Cardiac muscle cell (in vitro differentiated cells and primary cell): ENCODE data around the gene MCC. TPM values are rescaled to one million over a fixed set of nuclear protein-coding genes. Genes with fewer than 3 reads are reported as not detected.

ENCODE experiments used
- DNase-seq, 2 donors: peaks; one replicate each; pipeline versions ENCODE4 v3.0.0 to v3.0.0-alpha.2; 2010 to 2017; ENCODE audit warnings: low read depth in 1 of 2, low spot score in 1 of 2
- H3K27ac ChIP-seq: fragments of 200-600 bp; sonication (generic); 2 replicates; pipeline ENCODE4 v1.5.1; 2016
- H3K27me3 ChIP-seq: fragments of 200-600 bp; sonication (generic); 2 replicates; pipeline ENCODE4 v1.6.0; 2016; ENCODE audit warnings: control low read depth
- H3K36me3 ChIP-seq: fragments of 200-600 bp; sonication (generic); 2 replicates; pipeline ENCODE4 v1.5.1; 2016; ENCODE audit warnings: control low read depth
- H3K4me1 ChIP-seq: fragments of 200-600 bp; sonication (generic); 2 replicates; pipeline ENCODE4 v1.8.1; 2017; ENCODE audit warnings: low read depth, mild to moderate bottlenecking, mixed run types
- H3K4me3 ChIP-seq: fragments of 200-600 bp; sonication (generic); 2 replicates; pipeline ENCODE4 v1.5.1; 2016; ENCODE audit warnings: mild to moderate bottlenecking
- H3K9me3 ChIP-seq: fragments of 200-600 bp; sonication (generic); 2 replicates; pipeline ENCODE4 v1.5.1; 2017; ENCODE audit warnings: low read depth, mild to moderate bottlenecking, control low read depth
- polyA plus RNA-seq: library from polyadenylated mRNA; unstranded; fragments of >200 nt; fragmentation: Nextera tagmentation; extraction: Ambion mirVana; gene quantifications from 2 replicates; pipeline ENCODE4 v1.2.1, GENCODE V29; 2016
- total RNA-seq: library from RNA; depleted of rRNA; stranded (reverse); fragments of >200 nt; gene quantifications from 2 replicates; pipeline ENCODE4 v1.2.3, GENCODE V29; 2016
- TF ChIP-seq, protein P1 (sequence below): IDR thresholded peaks from 2 replicates; pipeline ENCODE4 v1.5.1; 2012; ENCODE audit warnings: low read depth, mild to moderate bottlenecking, low read length

The MCC gene
- total and polyA plus RNA-seq, 2 experiments from 2014 or later = 37.8 to 137 TPM

DNA sequence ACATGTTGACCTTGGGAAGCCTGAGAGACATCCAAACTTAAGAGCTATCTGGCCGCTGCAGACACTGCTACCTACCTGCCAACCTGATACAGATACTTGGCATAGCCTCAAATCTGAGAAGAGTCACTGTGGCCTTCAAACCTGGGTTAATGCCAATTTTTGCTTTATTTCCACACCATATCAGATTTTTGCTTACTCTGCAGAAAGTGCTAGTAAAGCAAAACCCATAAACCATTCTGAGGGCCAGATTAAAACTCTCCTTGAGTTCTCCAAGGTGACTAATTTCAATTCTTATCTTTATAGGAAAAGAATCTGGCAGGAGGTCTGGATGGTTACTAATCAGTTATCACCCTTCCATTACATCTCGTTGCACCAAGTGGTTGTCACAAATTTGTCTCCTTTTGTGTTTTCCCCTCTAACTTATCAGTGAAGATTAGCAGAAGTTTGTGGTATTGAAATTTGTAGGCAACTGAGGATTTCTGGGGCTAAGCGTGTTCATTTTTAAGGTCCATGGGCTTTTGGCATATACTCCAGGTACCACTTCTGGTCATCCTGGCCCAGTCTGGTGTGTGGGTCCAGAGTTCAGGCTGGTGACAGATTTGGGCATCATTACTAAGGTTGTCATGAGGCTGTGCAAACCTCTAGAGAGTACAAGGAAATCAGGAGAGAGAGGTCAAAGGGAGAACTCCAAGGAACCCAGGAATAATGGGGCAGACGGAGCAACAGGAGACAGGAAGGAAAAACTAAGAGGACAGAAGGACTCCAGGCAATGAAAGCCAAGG lies 231.4 kb downstream of the MCC start:
- Histone ChIP-seq H3K4me1 (peaks cover 8% of the 10 kb centered on the region), H3K27me3 (no peaks in the 10 kb centered on the region), H3K27ac (no peak overlapping the region), H3K4me3 (no peak overlapping the region), H3K36me3 (no peaks in the 10 kb centered on the region), H3K9me3 (no peaks in the 10 kb centered on the region)
- TF ChIP-seq, protein P1, sequence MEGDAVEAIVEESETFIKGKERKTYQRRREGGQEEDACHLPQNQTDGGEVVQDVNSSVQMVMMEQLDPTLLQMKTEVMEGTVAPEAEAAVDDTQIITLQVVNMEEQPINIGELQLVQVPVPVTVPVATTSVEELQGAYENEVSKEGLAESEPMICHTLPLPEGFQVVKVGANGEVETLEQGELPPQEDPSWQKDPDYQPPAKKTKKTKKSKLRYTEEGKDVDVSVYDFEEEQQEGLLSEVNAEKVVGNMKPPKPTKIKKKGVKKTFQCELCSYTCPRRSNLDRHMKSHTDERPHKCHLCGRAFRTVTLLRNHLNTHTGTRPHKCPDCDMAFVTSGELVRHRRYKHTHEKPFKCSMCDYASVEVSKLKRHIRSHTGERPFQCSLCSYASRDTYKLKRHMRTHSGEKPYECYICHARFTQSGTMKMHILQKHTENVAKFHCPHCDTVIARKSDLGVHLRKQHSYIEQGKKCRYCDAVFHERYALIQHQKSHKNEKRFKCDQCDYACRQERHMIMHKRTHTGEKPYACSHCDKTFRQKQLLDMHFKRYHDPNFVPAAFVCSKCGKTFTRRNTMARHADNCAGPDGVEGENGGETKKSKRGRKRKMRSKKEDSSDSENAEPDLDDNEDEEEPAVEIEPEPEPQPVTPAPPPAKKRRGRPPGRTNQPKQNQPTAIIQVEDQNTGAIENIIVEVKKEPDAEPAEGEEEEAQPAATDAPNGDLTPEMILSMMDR = no peak
- DNase-seq = no peak

- no peaks in the 10 kb centered on the region for H3K36me3 ChIP-seq
- no peaks in the 10 kb centered on the region for H3K27me3 ChIP-seq
- TF ChIP-seq, protein P1 = no peak
- peaks cover 19% of the 10 kb centered on the region for H3K4me1 ChIP-seq
- H3K27ac ChIP-seq = no peak overlapping the region
- DNase-seq = no peak
- H3K9me3 ChIP-seq = no peaks in the 10 kb centered on the region
- no peak overlapping the region for H3K4me3 ChIP-seq
These were observed 232.5 kb downstream of the MCC start for GRCh38 chr5:113255579-113256386.

GRCh38 chr5:113255105-113255504 lies 233.1 kb downstream of the MCC start:
- H3K4me1 ChIP-seq = peaks cover 26% of the 10 kb centered on the region
- DNase-seq = no peak
- H3K36me3 ChIP-seq = no peaks in the 10 kb centered on the region
- H3K27ac ChIP-seq = no peak overlapping the region
- no peak overlapping the region for H3K4me3 ChIP-seq
- H3K9me3 ChIP-seq = no peaks in the 10 kb centered on the region
- H3K27me3 ChIP-seq = no peaks in the 10 kb centered on the region
- TF ChIP-seq, protein P1 = no peak

DNA sequence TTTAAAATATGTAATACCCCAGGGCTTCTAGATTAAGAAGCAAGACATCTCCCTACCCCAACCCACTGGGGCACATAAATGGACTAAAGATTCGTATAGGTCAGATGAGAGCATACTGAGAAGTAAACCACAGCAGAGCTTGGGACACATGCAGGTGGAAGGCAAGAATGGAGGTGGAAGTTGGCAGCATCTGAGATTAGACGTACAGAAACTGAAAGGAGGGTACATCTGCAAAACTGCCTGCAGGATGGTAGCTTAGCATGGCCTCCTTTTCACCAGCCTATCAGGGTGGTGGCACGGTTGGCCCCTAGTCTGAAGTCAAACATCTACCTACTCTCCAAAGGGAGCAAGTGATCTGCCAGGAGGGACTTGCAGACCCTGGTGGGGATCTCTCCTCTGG lies 235.2 kb downstream of the MCC start:
- H3K36me3 ChIP-seq = no peaks in the 10 kb centered on the region
- H3K9me3 ChIP-seq = no peaks in the 10 kb centered on the region
- no peak overlapping the region for H3K4me3 ChIP-seq
- DNase-seq = no peak
- TF ChIP-seq, protein P1 = no peak
- H3K4me1 ChIP-seq = peaks cover 29% of the 10 kb centered on the region
- H3K27ac ChIP-seq = no peak overlapping the region
- no peaks in the 10 kb centered on the region for H3K27me3 ChIP-seq

DNA sequence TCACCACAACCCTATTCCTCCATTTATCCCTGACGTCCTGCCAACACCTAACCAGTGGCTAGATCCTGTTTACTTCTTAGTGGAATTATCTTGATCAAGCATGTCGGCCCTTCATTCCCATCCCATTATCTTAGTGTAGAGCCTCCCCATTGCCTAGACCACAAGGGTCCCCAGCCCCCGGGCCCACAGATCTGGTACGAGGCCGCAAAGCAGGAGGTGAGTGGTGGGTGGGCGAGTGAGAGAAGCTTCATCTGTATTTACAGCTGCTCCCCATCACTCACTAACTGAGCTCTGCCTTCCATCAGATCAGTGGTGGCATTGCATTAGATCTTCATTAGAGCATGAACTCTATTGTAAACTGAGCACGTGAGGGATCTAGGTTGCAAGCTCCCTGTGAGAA lies 236.2 kb downstream of the MCC start:
- Histone ChIP-seq H3K4me1 (peaks cover 30% of the 10 kb centered on the region), H3K27ac (no peak overlapping the region), H3K27me3 (no peaks in the 10 kb centered on the region), H3K9me3 (no peaks in the 10 kb centered on the region), H3K4me3 (no peak overlapping the region), H3K36me3 (no peaks in the 10 kb centered on the region)
- TF ChIP-seq, protein P1 = no peak
- DNase-seq = no peak
